CD8-positive, alpha-beta memory T cell (primary cell): ENCODE results near the gene LRRC23. TPM values are rescaled to one million over a fixed set of nuclear protein-coding genes. Genes with fewer than 3 reads are reported as not detected.

ENCODE experiments used
- CTCF ChIA-PET: fragments of 350-600 bp; sonication (Branson Sonifier 250); formaldehyde crosslinking; loops from one replicate; lab custom pipeline; 2021; ENCODE audit warnings: antibody characterized with exemption; lab: Charles Lee
- POLR2A ChIA-PET: fragments of 350-600 bp; sonication (Branson Sonifier 250); formaldehyde crosslinking; loops from one replicate; lab custom pipeline; 2021; ENCODE audit warnings: antibody characterized with exemption; lab: Charles Lee
- DNase-seq, 5 donors: peaks; one replicate each; pipeline versions ENCODE4 v3.0.0 to v3.0.0-alpha.2; 2020 to 2022; ENCODE audit warnings: mixed read lengths in 1 of 5
- H3K27ac ChIP-seq: one replicate; pipeline ENCODE4 v1.7.0; 2013; ENCODE audit warnings: low read depth, mild to moderate bottlenecking, low read length, moderate library complexity
- H3K27me3 ChIP-seq: 2 replicates; pipeline ENCODE4 v1.7.0; 2013; ENCODE audit warnings: low read length, mild to moderate bottlenecking; ENCODE audit not compliant: insufficient read depth, poor library complexity, severe bottlenecking
- H3K36me3 ChIP-seq: 2 replicates; pipeline ENCODE4 v1.7.0; 2013; ENCODE audit warnings: mild to moderate bottlenecking, low read length, moderate library complexity; ENCODE audit not compliant: insufficient read depth
- H3K4me1 ChIP-seq: 2 replicates; pipeline ENCODE4 v1.7.0; 2013; ENCODE audit warnings: mild to moderate bottlenecking, low read length, moderate library complexity; ENCODE audit not compliant: insufficient read depth
- H3K4me3 ChIP-seq: 2 replicates; pipeline ENCODE4 v1.7.0; 2013; ENCODE audit warnings: mild to moderate bottlenecking, low read length
- H3K9me3 ChIP-seq: 2 replicates; pipeline ENCODE4 v1.7.0; 2013; ENCODE audit warnings: mild to moderate bottlenecking, low read length
- H3K27ac Mint-ChIP-seq, 8 donors: one replicate each; pipeline ENCODE4 v1.8.0; 2020 to 2021; ENCODE audit warnings: mixed read lengths in 8 of 8, mild to moderate bottlenecking in 6 of 8, inconsistent platforms in 3 of 8, moderate library complexity in 3 of 8
- H3K27me3 Mint-ChIP-seq, 2 donors: one replicate each; pipeline ENCODE4 v1.8.0; 2020 to 2021; ENCODE audit warnings: mixed read lengths in 2 of 2, mild to moderate bottlenecking in 1 of 2, moderate library complexity in 1 of 2
- H3K36me3 Mint-ChIP-seq, 3 donors: one replicate each; pipeline ENCODE4 v1.8.0; 2020 to 2021; ENCODE audit warnings: mixed read lengths in 3 of 3, inconsistent platforms in 1 of 3, mild to moderate bottlenecking in 1 of 3
- H3K4me1 Mint-ChIP-seq, 3 donors: one replicate each; pipeline ENCODE4 v1.8.0; 2020 to 2021; ENCODE audit warnings: mixed read lengths in 3 of 3, inconsistent platforms in 1 of 3, mild to moderate bottlenecking in 1 of 3
- H3K4me3 Mint-ChIP-seq, 7 donors: one replicate each; pipeline ENCODE4 v1.8.0; 2020 to 2021; ENCODE audit warnings: mixed read lengths in 7 of 7, mild to moderate bottlenecking in 6 of 7, moderate library complexity in 4 of 7, inconsistent platforms in 2 of 7
- H3K9me3 Mint-ChIP-seq, 5 donors: one replicate each; pipeline ENCODE4 v1.8.0; 2020 to 2022; ENCODE audit warnings: mixed read lengths in 5 of 5, mild to moderate bottlenecking in 3 of 5, moderate library complexity in 2 of 5, inconsistent platforms in 1 of 5
- polyA plus RNA-seq: library from polyadenylated mRNA; unstranded; fragments of 300-500 nt; fragmentation: Illumina TruSeq; gene quantifications from one replicate; pipeline ENCODE4 v1.2.3, GENCODE V29; 2021
- total RNA-seq, 2 experiments: library from RNA; stranded (reverse); gene quantifications; one replicate each; pipeline ENCODE4 v1.2.3, GENCODE V29; 2021

LRRC23 gene
- total and polyA plus RNA-seq, 3 experiments from 2014 or later, result 4.9 to 5.0 (median 5.0) TPM

- peak overlapping the region; percentile 94 to 100 (median 99) for H3K27ac Mint-ChIP-seq
- H3K9me3 Mint-ChIP-seq, result no peaks in the 10 kb centered on the region
- H3K4me3 Mint-ChIP-seq, result peak overlapping the region; percentile 87 to 98 (median 94)
- no peaks in the 10 kb centered on the region for H3K27me3 ChIP-seq
- CTCF ChIA-PET, result interaction anchor here (0.6 to 22.6 kb wide), 23 partner anchors 8 to 323 kb away, joined by 3 to 815 read pairs (median 6); partner anchors contain the start of genes ATN1, C1RL, EMG1 and ENO2
- peaks cover 0 to 5% of the 10 kb centered on the region in 2 donors for H3K27me3 Mint-ChIP-seq
- H3K9me3 ChIP-seq, result no peaks in the 10 kb centered on the region
- DNase-seq, result peak; percentile 73 to 93 (median 84)
- POLR2A ChIA-PET, result interaction anchor here (0.5 to 10.6 kb wide), 18 partner anchors 8 to 220 kb away, joined by 3 to 481 read pairs (median 9); partner anchors contain the start of genes ATN1, CDCA3, COPS7A and EMG1
- H3K36me3 ChIP-seq, result no peaks in the 10 kb centered on the region
- H3K27ac ChIP-seq, result peak overlapping the region; percentile 96
- peaks cover 58% of the 10 kb centered on the region for H3K4me1 ChIP-seq
- peak overlapping the region; percentile 72 for H3K4me3 ChIP-seq
- peaks cover 0 to 22% (median 0%) of the 10 kb centered on the region in 3 donors for H3K36me3 Mint-ChIP-seq
- peaks cover 60 to 67% (median 67%) of the 10 kb centered on the region in 3 donors for H3K4me1 Mint-ChIP-seq
Observed at GRCh38 chr12:6944381-6945186, 40.0 kb downstream of the LRRC23 start.

GRCh38 chr12:6945613-6946012, 41.0 kb downstream of the LRRC23 start:
- peak overlapping the region; percentile 72 for H3K4me3 ChIP-seq
- H3K36me3 Mint-ChIP-seq, result peaks cover 0 to 18% (median 0%) of the 10 kb centered on the region in 3 donors
- H3K4me1 Mint-ChIP-seq, result peaks cover 69 to 77% (median 74%) of the 10 kb centered on the region in 3 donors

GRCh38 chr12:6946033-6946919, 41.7 kb downstream of the LRRC23 start:
- peak; percentile 55 to 79 (median 65) for DNase-seq
- peak overlapping the region; percentile 87 to 98 (median 93) for H3K4me3 Mint-ChIP-seq

More at GRCh38 chr12:6945613-6946012, 41.0 kb downstream of the LRRC23 start:
- H3K27ac Mint-ChIP-seq, result peak overlapping the region; percentile 94 to 100 (median 98)
- peaks cover 0 to 5% of the 10 kb centered on the region in 2 donors for H3K27me3 Mint-ChIP-seq
- DNase-seq, result no peak
- Histone ChIP-seq H3K27me3 (no peaks in the 10 kb centered on the region), H3K36me3 (no peaks in the 10 kb centered on the region), H3K4me1 (peaks cover 69% of the 10 kb centered on the region), H3K27ac (peak overlapping the region; percentile 53), H3K9me3 (no peaks in the 10 kb centered on the region)
- ChIA-PET POLR2A (interaction anchor here (0.5 to 10.6 kb wide), 6 partner anchors 9 to 182 kb away, joined by 3 to 481 read pairs (median 20); partner anchors contain the start of genes CDCA3, LPCAT3 and USP5), CTCF (interaction anchor here (1.1 to 22.6 kb wide), 13 partner anchors 8 to 193 kb away, joined by 3 to 815 read pairs (median 23); partner anchors contain the start of genes ATN1, C1RL, EMG1 and LPCAT3)
- no peaks in the 10 kb centered on the region for H3K9me3 Mint-ChIP-seq
- H3K4me3 Mint-ChIP-seq, result peak overlapping the region; percentile 87 to 98 (median 94)

GRCh38 chr12:6946920-6947374, 42.3 kb downstream of the LRRC23 start:
- H3K4me3 ChIP-seq, result peak overlapping the region; percentile 72
- ChIA-PET CTCF (interaction anchor here (0.9 to 22.6 kb wide), 9 partner anchors 9 to 163 kb away, joined by 3 to 815 read pairs (median 21); partner anchors contain the start of genes ATN1, EMG1, PHB2 and SPSB2), POLR2A (interaction anchor here (0.6 to 10.6 kb wide), 9 partner anchors 9 to 224 kb away, joined by 3 to 481 read pairs (median 4); partner anchors contain the start of genes EMG1 and PHB2)
- H3K4me3 Mint-ChIP-seq, result peak overlapping the region; percentile 87 to 98 (median 93)
- H3K4me1 Mint-ChIP-seq, result peaks cover 72 to 82% (median 79%) of the 10 kb centered on the region in 3 donors
- H3K27ac Mint-ChIP-seq, result peak overlapping the region; percentile 94 to 100 (median 98)
- no peaks in the 10 kb centered on the region for H3K9me3 Mint-ChIP-seq
- H3K9me3 ChIP-seq, result no peaks in the 10 kb centered on the region
- no peaks in the 10 kb centered on the region for H3K27me3 ChIP-seq
- H3K27ac ChIP-seq, result peak overlapping the region; percentile 53
- H3K36me3 Mint-ChIP-seq, result peaks cover 0 to 22% (median 0%) of the 10 kb centered on the region in 3 donors
- H3K27me3 Mint-ChIP-seq, result peaks cover 0 to 5% of the 10 kb centered on the region in 2 donors
- no peaks in the 10 kb centered on the region for H3K36me3 ChIP-seq
- peaks cover 73% of the 10 kb centered on the region for H3K4me1 ChIP-seq
- DNase-seq, result no peak

More at GRCh38 chr12:6946033-6946919, 41.7 kb downstream of the LRRC23 start:
- Mint-ChIP-seq H3K27me3 (peaks cover 0 to 5% of the 10 kb centered on the region in 2 donors), H3K36me3 (peaks cover 0 to 19% (median 0%) of the 10 kb centered on the region in 3 donors), H3K4me1 (peaks cover 73 to 82% (median 79%) of the 10 kb centered on the region in 3 donors), H3K27ac (peak overlapping the region; percentile 94 to 100 (median 98)), H3K9me3 (no peaks in the 10 kb centered on the region)
- no peaks in the 10 kb centered on the region for H3K27me3 ChIP-seq
- peak overlapping the region; percentile 53 for H3K27ac ChIP-seq
- H3K36me3 ChIP-seq, result no peaks in the 10 kb centered on the region
- ChIA-PET CTCF (interaction anchor here (0.9 to 22.6 kb wide), 13 partner anchors 8 to 193 kb away, joined by 3 to 815 read pairs (median 21); partner anchors contain the start of genes ATN1, C1RL, EMG1 and LPCAT3), POLR2A (interaction anchor here (0.5 to 10.6 kb wide), 6 partner anchors 9 to 181 kb away, joined by 3 to 481 read pairs (median 10); partner anchors contain the start of genes CDCA3, EMG1, PHB2 and USP5)
- H3K4me1 ChIP-seq, result peaks cover 73% of the 10 kb centered on the region
- no peaks in the 10 kb centered on the region for H3K9me3 ChIP-seq
- peak overlapping the region; percentile 72 for H3K4me3 ChIP-seq

- peaks cover 69 to 83% (median 79%) of the 10 kb centered on the region in 3 donors for H3K4me1 Mint-ChIP-seq
- ChIA-PET POLR2A (interaction anchor here (0.6 to 10.6 kb wide), 7 partner anchors 13 to 223 kb away, joined by 3 to 481 read pairs (median 4); no protein-coding TSS in a partner anchor), CTCF (interaction anchor here (1.5 to 22.6 kb wide), 5 partner anchors 10 to 80 kb away, joined by 4 to 815 read pairs (median 61); partner anchors contain the start of genes ATN1, EMG1, PHB2 and TPI1)
- H3K27me3 Mint-ChIP-seq, result peaks cover 0 to 5% of the 10 kb centered on the region in 2 donors
- H3K27ac Mint-ChIP-seq, result peak overlapping the region; percentile 77 to 100 (median 98)
- no peaks in the 10 kb centered on the region for H3K36me3 ChIP-seq
- H3K36me3 Mint-ChIP-seq, result peaks cover 0 to 25% (median 5%) of the 10 kb centered on the region in 3 donors
- peak overlapping the region; percentile 7 to 98 (median 45) for H3K4me3 Mint-ChIP-seq
- no peaks in the 10 kb centered on the region for H3K27me3 ChIP-seq
- H3K4me1 ChIP-seq, result peaks cover 71% of the 10 kb centered on the region
- no peak overlapping the region for H3K27ac ChIP-seq
- no peaks in the 10 kb centered on the region for H3K9me3 Mint-ChIP-seq
- no peak overlapping the region for H3K4me3 ChIP-seq
- DNase-seq, result no peak
- H3K9me3 ChIP-seq, result no peaks in the 10 kb centered on the region
Observed at GRCh38 chr12:6947615-6948014, 43.0 kb downstream of the LRRC23 start.

- Mint-ChIP-seq H3K4me3 (peak overlapping the region; percentile 45 to 98 (median 78)), H3K27me3 (no peaks in the 10 kb centered on the region), H3K36me3 (peaks cover 0 to 34% (median 5%) of the 10 kb centered on the region in 3 donors), H3K9me3 (peaks cover 0 to 3% (median 0%) of the 10 kb centered on the region in 5 donors), H3K27ac (peak overlapping the region; percentile 90 to 100 (median 98)), H3K4me1 (peaks cover 70 to 87% (median 80%) of the 10 kb centered on the region in 3 donors)
- peak in 2 of 5 donors; percentile 37 to 68 for DNase-seq
- Histone ChIP-seq H3K4me3 (peak overlapping the region; percentile 56), H3K9me3 (no peaks in the 10 kb centered on the region), H3K27ac (peak overlapping the region; percentile 40), H3K27me3 (no peaks in the 10 kb centered on the region), H3K4me1 (peaks cover 69% of the 10 kb centered on the region), H3K36me3 (no peaks in the 10 kb centered on the region)
- ChIA-PET CTCF (interaction anchor here (0.6 to 22.6 kb wide), 10 partner anchors 9 to 410 kb away, joined by 3 to 815 read pairs (median 6); partner anchors contain the start of genes ATN1, EMG1, LPCAT3 and PHB2), POLR2A (interaction anchor here (0.9 to 10.6 kb wide), 2 partner anchors 9 to 11 kb away, joined by 3 to 481 read pairs; no protein-coding TSS in a partner anchor)
Observed at GRCh38 chr12:6948873-6949594, 44.4 kb downstream of the LRRC23 start.
